Spinal cord (tissue), 10 donors: ENCODE data around the gene SMIM44. TPM values are rescaled to one million over a fixed set of nuclear protein-coding genes. Genes with fewer than 3 reads are reported as not detected.

Experiments used
- DNase-seq, 6 donors: peaks; one replicate each; pipeline versions ENCODE4 v3.0.0 to v3.0.0-alpha.2; 2013 to 2015; ENCODE audit warnings: low spot score in 6 of 6, low read depth in 4 of 6
- H3K27ac ChIP-seq: one replicate; pipeline ENCODE4 v1.5.1; 2013; ENCODE audit warnings: low read depth, low read length, control low read depth
- H3K27me3 ChIP-seq: one replicate; pipeline ENCODE4 v1.6.1; 2013; ENCODE audit warnings: low read length; ENCODE audit not compliant: control insufficient read depth, insufficient read depth
- H3K36me3 ChIP-seq: one replicate; pipeline ENCODE4 v1.6.1; 2013; ENCODE audit warnings: low read length; ENCODE audit not compliant: control insufficient read depth, insufficient read depth
- H3K4me1 ChIP-seq: one replicate; pipeline ENCODE4 v1.6.1; 2013; ENCODE audit warnings: low read length; ENCODE audit not compliant: control insufficient read depth, insufficient read depth
- H3K4me3 ChIP-seq: one replicate; pipeline ENCODE4 v1.5.1; 2013; ENCODE audit warnings: low read depth, low read length, control low read depth
- H3K9me3 ChIP-seq: one replicate; pipeline ENCODE4 v1.6.1; 2013; ENCODE audit warnings: low read length; ENCODE audit not compliant: control insufficient read depth, insufficient read depth
- WGBS: methylation state at CpG from one replicate; pipeline ENCODE4 v1.1.5; 2013; ENCODE audit warnings: missing lambda C conversion rate; ENCODE audit not compliant: insufficient coverage; 5-methylcytosine and 5-hydroxymethylcytosine counted together
- polyA plus RNA-seq, 2 donors: library from polyadenylated mRNA; unstranded; fragments of 120-200 nt; gene quantifications; one replicate each; pipeline ENCODE4 v1.2.1, GENCODE V29; 2013; ENCODE audit not compliant: insufficient read length in 2 of 2
- total RNA-seq, 2 donors: library from RNA; depleted of rRNA in 1 of 2; stranded (reverse); fragments of 120-200 nt in 1 of 2; fragments of >200 nt in 1 of 2; gene quantifications; one replicate each; pipeline versions ENCODE4 v1.2.3 to v1.2.4, GENCODE V29; 2013 to 2014
- donor health status: healthy.

The SMIM44 gene
- total and polyA plus RNA-seq, 4 donors: not detected

DNA sequence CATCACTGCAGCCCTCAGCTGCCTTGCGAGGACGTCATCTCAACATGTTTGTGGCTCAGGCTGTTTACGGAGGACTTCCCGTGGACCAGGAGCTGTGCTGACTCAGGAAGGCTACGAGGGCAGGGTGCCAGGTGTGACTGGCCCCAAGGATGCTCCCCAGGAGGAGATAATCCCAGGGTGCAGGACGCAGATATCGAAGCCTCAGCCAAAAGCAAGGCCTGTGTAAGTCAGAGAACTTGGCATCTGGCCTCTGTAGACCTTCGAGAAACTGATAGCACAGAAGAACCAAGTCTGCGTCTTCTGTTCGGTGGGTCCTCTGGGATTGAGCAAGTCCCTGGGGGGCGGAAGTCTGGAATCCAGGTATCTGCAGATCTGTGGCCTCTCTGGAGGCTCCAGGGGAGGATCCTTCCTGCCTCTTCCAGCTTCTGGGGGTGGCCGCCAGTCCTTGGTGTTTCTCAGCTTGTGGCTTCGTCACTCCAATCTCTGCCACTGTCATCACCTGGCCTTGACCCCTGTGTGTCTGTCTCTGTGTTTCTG is 19.9 kb upstream of the SMIM44 start:
- Histone ChIP-seq H3K36me3 (peaks cover 3% of the 10 kb centered on the region), H3K4me1 (peaks cover 34% of the 10 kb centered on the region), H3K27me3 (no peaks in the 10 kb centered on the region), H3K4me3 (no peak overlapping the region), H3K27ac (no peak overlapping the region), H3K9me3 (no peaks in the 10 kb centered on the region)
- WGBS: 92% methylated on average over 13 of the region's 13 CpGs
- no peak for DNase-seq

- Histone ChIP-seq H3K4me3 (no peak overlapping the region), H3K27ac (no peak overlapping the region), H3K27me3 (no peaks in the 10 kb centered on the region), H3K36me3 (peaks cover 16% of the 10 kb centered on the region), H3K4me1 (peaks cover 22% of the 10 kb centered on the region), H3K9me3 (no peaks in the 10 kb centered on the region)
- 100% methylated on average over 2 of the region's 3 CpGs for WGBS
- no peak for DNase-seq
Measured at GRCh38 chr19:3501780-3502179, 18.5 kb upstream of the SMIM44 start.

DNA sequence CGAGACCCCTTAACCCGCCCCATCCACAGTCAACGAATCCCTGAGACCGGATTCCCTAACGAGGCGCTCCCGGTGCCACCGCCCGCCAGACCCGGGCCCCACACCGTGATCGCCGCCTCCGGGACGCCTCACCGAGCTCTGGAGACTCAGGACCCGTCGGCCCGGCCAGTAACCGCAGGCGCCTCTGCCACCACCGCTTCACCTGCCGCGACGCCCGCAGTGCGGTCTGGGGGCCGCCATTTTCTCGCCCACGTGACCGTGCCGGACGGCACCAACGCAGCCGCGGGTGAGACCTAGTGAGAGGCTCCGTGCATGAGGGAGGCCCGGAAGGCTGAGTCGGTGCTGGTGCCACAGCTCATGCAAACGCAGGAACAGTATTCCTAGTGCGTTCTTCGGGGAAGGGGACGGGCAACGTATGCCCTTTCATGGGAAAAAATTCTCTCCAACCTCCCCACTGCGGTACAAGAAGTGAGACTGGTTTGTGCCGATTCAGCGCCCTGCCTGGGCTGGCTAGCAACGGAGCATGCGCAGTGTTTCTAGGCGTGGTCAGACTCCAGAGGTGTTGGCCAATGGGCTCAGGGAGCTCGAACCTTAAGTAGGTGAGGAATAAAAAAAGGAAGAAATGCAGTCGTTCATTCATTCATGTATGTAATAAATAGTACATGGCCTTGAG is 17.3 kb upstream of the SMIM44 start, which contains the start of gene DOHH:
DOHH (minus strand) TSS at position 246 of the 673 bp plus-strand sequence. CDS start 3,860 bp downstream, outside the sequence.
- peaks cover 25% of the 10 kb centered on the region for H3K36me3 ChIP-seq
- peak; percentile 93 to 99 (median 95) for DNase-seq
- no peaks in the 10 kb centered on the region for H3K9me3 ChIP-seq
- 0% methylated on average over 50 of the region's 52 CpGs for WGBS
- peak within 1 kb of the TSS; percentile 92 for H3K27ac ChIP-seq
- no peaks in the 10 kb centered on the region for H3K27me3 ChIP-seq
- H3K4me1 ChIP-seq: peaks cover 16% of the 10 kb centered on the region
- peak within 1 kb of the TSS; percentile 87 for H3K4me3 ChIP-seq

DNA sequence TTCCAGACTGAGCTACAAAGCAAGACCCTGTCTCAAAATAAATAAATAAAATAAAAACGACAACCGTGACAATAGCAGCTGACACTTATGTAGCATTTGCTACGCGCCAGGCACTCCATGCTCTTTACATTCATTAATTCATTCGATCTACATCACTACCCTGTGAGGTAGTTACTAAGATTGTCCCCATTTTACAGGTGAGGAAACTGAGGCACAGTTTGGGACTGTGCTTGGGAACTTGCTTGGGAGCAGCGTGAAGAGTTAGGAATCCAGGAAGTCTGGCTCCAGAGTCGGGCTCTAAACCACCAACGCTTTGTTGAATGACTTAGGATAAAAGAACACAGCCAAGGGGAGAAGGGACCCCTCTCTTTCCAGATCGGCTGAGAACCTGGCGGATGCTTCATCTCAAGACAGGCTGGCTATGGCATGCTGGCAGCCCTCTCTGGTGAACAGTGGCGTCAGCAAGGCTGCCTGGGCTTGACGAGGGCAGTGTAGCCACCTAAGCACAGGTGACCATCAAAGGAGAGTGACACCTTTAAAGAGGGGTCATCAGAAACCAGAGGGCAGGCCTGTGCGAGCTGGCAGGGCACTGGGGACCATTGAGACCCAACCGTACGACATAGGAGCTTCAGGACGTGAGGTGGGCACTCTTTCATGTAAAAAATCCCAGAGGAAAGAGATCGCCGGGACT is 16.6 kb upstream of the SMIM44 start:
- peaks cover 31% of the 10 kb centered on the region for H3K36me3 ChIP-seq
- no peaks in the 10 kb centered on the region for H3K27me3 ChIP-seq
- no peak for DNase-seq
- H3K4me3 ChIP-seq: peak overlapping the region; percentile 87
- WGBS: 4% methylated on average over 13 of the region's 18 CpGs
- no peaks in the 10 kb centered on the region for H3K9me3 ChIP-seq
- peaks cover 10% of the 10 kb centered on the region for H3K4me1 ChIP-seq
- peak overlapping the region; percentile 92 for H3K27ac ChIP-seq

- Histone ChIP-seq H3K27me3 (no peaks in the 10 kb centered on the region), H3K9me3 (no peaks in the 10 kb centered on the region), H3K4me3 (no peak overlapping the region), H3K36me3 (peaks cover 50% of the 10 kb centered on the region), H3K4me1 (peaks cover 10% of the 10 kb centered on the region), H3K27ac (no peak overlapping the region)
- no peak for DNase-seq
- WGBS: 97% methylated on average over 4 of the region's 5 CpGs
Measured at GRCh38 chr19:3497757-3498520, 14.7 kb upstream of the SMIM44 start.

- Histone ChIP-seq H3K27me3 (no peaks in the 10 kb centered on the region), H3K4me3 (no peak overlapping the region), H3K9me3 (no peaks in the 10 kb centered on the region), H3K27ac (no peak overlapping the region), H3K36me3 (peaks cover 63% of the 10 kb centered on the region), H3K4me1 (peaks cover 10% of the 10 kb centered on the region)
- DNase-seq: no peak
- 96% methylated on average over 32 of the region's 32 CpGs for WGBS
Measured at GRCh38 chr19:3496392-3497273, 13.4 kb upstream of the SMIM44 start.

DNA sequence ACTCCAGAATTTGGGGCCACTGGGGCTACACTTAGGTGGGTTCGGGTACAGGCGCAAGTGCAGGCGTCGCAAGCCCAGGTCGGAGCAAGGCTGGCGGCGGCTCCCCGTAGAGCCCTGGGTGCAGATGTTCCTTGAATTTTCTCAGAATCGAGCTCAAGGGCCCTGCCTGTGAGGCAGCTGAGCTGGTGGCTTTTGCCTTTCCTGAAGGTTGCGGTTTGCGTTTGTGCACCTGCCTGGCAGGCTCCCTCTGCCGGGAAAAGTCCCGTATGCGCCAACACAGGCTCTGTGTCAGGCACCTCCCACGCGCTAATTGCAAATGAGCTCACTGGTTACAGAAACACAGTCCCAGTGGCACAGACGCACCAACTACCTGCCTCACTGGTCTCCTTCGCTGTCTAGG is 11.3 kb upstream of the SMIM44 start:
- WGBS: 92% methylated on average over 18 of the region's 18 CpGs
- H3K27ac ChIP-seq: no peak overlapping the region
- no peaks in the 10 kb centered on the region for H3K27me3 ChIP-seq
- no peak overlapping the region for H3K4me3 ChIP-seq
- H3K9me3 ChIP-seq: no peaks in the 10 kb centered on the region
- peaks cover 83% of the 10 kb centered on the region for H3K36me3 ChIP-seq
- DNase-seq: no peak
- H3K4me1 ChIP-seq: peaks cover 3% of the 10 kb centered on the region

DNA sequence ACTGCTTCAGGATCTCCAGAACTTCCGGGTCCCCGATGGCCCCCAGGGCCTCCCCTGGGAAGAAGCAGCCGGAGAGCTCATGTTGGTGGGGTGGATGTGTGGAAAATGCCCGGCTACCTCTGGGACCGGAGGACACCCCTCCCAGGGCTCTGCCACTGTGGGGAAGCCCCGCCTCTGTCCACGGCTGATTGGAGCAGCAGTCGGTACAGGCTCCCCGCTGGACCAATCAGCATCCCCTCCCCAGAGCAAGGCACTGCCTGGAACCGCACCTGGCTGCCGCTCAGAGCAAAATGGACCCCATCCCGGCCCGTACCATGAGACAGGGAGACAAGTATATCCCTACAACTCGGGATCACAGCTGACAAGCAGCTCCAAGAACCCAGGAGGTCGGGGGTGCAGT is 10.8 kb upstream of the SMIM44 start:
- H3K36me3 ChIP-seq: peaks cover 86% of the 10 kb centered on the region
- no peaks in the 10 kb centered on the region for H3K4me1 ChIP-seq
- no peak overlapping the region for H3K27ac ChIP-seq
- H3K4me3 ChIP-seq: no peak overlapping the region
- H3K27me3 ChIP-seq: no peaks in the 10 kb centered on the region
- 74% methylated on average over 13 of the region's 15 CpGs for WGBS
- no peak for DNase-seq
- no peaks in the 10 kb centered on the region for H3K9me3 ChIP-seq

DNA sequence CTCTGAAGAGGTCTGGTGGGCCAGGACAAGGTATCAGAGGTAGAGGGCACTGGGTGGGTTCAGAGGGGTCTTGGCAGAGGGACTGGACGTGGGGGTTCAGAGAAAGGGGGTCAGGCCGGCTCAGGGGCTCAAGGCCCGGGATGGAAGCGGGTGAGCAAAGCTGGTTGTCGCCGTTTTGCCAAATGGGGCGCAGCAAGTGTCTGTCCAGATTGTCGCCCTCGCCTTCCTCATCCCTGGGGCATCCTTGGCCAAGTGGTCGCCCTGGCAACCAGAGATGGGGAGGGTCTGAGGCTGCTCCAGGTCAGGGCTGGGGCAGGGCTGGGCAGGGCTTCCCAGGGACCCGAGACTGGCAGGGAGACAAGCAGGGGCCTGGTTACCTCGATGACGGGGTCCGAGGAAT is 10.4 kb upstream of the SMIM44 start:
- Histone ChIP-seq H3K27ac (no peak overlapping the region), H3K4me1 (no peaks in the 10 kb centered on the region), H3K36me3 (peaks cover 86% of the 10 kb centered on the region), H3K4me3 (no peak overlapping the region), H3K9me3 (no peaks in the 10 kb centered on the region), H3K27me3 (no peaks in the 10 kb centered on the region)
- no peak for DNase-seq
- WGBS: 89% methylated on average over 14 of the region's 14 CpGs
